ENCODE results near the gene UNC5B.

Gene UNC5B

DNA sequence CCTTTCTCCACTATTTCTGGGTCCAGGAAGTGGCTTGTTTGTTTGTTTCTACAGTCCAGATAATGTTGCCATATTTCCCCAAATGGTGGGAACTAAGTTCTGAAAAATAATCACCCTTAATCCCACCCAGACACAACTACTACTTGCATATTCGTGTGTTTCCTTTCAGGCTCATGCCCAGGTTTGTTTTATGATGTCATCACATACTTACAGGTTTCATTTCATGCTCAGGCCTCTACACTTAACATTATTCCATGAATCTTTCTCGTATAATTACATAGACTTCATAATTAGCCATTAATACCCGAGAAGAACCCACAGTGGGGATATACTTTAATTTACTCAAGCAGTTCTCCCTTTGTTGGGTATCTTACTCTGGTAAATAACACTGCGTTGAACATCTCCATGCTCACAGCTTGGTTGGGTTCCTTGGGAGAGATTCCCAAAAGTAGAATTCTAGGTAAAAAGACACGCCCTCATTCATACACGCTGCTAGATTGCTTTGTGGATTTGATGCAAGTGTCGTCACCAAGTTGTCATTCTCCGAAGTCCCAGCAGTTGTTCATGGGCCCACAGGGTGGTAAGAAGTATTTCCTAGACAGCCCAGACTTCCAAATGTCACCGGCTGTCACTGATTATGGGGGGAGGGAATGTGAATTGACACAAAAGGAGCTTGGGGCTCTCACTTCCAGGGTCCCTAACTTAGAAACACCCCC, 42.6 kb downstream of the UNC5B start:
- no peak for DNase-seq (ENCODE audit: low read depth in 2 of 2)

DNA sequence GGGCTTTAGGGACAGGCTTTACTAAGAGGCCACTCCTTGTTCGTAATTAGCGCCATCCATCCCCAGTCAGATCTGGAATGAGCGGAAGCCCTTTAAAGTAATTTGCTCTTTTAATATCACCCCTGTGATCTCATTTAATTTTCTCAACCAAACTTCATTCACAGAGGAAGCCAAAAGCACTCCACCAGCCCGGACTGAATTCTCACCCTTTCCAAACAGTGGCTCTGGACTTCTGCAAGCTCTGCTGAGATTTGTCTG, 43.1 kb downstream of the UNC5B start:
- no peak for DNase-seq (ENCODE audit: low read depth in 2 of 2)

DNA sequence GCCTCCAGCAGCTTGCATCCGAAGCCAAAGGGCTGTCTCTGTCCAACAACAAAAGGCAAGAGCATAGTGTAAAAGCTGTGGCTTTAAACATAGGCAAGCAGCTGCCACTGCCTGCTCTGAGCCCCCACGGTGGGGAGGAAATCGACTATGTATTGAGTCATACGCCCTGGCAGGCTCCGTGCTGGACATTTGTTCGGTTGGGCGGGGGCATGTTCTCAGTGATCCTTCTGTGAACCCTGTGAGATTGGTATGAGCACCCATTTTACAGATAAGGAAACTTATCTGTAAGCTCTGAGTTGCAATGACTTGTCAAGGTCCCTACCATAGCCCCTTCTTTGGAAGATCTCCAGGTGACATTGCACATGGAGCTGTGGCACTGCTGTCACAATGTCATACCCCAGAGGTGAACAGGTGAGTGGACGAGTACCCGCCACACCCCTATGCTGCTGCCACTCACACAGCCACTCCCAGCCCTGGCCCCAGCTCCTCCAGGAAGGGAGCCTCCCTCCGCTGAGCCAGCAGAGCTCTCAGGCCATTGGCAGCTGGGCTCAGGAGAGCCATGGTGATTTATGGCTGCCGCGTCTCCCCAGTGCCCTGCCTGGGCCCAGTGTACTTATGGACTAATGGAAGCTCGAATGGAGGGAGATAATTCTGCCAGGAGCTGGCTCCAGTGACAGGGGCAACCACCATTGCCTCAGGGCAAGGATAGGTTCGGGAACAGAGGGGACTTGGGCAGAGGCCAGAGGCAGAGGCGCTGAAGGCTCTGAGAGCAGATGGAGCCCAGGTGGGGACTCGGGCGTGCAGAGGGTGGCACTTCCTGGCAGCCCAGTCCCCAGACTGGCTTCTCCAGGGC, 43.7 kb downstream of the UNC5B start:
- DNase-seq (ENCODE audit: low read depth in 2 of 2) = no peak

- DNase-seq (ENCODE audit: low read depth in 2 of 2) = no peak
Measured at GRCh38 chr10:71256661-71257318, 44.4 kb downstream of the UNC5B start.

DNA sequence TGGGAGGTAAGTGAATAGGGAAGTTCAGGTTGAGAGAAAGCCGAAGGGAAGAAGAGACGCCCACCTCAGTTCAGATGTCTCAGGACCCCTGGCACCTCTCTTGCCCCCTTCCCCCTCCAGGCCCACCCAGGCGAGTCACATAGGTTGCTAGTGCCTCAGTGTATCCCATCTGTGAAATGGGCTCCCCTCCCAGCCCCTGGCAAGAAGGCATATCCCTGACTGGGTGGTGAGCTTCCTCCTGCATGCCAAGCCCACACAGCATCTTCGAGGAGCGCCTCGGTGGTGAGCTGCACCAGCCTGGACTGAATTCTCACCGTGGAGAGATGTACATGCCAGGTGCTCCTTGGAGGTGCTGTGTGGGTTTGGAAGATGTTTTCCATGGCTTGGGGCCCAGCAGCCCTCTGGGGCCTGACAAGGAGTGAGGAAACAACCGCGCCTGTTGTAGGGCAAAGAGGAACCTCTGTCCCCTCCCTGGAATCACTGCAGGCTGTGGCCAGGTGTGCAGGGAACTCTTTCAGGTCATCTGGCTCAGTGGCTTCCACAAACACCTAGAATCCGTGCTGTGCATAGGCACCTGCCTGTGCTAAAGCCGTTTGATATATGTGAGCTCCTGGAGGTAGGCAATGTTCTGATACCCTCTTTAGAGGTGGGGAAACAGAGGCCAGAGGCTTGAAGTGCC, 45.1 kb downstream of the UNC5B start:
- DNase-seq (ENCODE audit: low read depth in 2 of 2) = no peak

DNA sequence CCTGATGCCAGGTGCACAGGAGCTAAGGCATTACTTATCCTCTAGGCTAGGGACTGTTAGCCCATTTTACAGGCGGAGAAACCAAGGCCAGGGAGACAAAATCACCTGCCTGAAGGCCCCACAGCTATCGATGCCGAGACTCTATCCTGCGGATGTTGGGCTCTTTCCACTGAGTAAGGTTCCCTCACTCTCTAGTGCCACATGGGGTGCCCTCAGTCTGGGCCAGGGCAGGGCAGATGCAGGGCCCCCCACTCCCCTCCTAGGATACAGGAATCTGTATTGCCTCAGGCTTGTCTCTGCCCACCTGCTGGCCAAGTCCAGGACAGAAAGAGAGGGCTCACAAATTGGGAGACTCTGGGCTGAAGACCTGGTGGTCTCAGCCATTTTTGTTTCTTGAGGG, 45.7 kb downstream of the UNC5B start:
- DNase-seq (ENCODE audit: low read depth in 2 of 2) = no peak

DNA sequence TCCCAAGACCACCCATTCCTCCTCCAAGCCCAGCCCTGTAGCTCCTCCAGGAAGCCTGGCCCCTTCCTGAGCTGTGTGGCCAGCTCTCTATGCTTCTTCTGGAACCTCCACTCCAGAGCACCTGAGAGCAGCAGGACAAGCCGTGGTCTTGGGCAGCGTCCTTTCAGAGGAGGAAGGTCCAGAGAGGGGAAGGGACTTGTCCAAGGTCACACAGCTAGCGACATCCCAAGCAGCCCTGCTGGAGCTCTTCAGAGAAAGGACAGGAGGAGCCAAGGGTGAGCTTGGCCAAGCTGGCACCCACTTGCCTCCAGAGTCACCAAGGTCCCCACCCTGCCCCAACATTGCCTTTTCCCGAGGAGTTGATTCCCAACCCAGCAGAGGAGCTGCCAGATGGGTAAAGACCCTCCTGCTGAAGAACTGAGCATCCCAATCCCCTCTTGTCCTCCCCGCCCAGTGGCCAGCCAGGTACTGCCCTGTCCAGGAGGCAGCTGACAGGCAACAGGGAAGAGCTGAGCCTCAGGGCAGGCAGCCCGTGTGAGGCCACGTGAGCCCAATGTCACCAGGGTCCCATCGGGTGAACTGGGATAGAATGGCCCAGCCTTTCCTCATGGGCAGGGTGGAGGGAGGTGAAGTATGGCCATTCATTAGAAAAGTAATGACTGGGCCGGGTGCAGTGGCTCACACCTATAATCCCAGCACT, 46.2 kb downstream of the UNC5B start:
- DNase-seq (ENCODE audit: low read depth in 2 of 2) = no peak

- no peak for DNase-seq (ENCODE audit: low read depth in 2 of 2)
Measured at GRCh38 chr10:71259282-71259681, 46.9 kb downstream of the UNC5B start.

GRCh38 chr10:71259815-71260501, 47.6 kb downstream of the UNC5B start:
- no peak for DNase-seq (ENCODE audit: low read depth in 2 of 2)

- no peak for DNase-seq (ENCODE audit: low read depth in 2 of 2)
Measured at GRCh38 chr10:71260622-71261325, 48.4 kb downstream of the UNC5B start.

- DNase-seq (ENCODE audit: low read depth in 2 of 2) = no peak
Measured at GRCh38 chr10:71262027-71262426, 49.7 kb downstream of the UNC5B start.

GRCh38 chr10:71262817-71263216, 50.4 kb downstream of the UNC5B start:
- DNase-seq (ENCODE audit: low read depth in 2 of 2) = no peak

GRCh38 chr10:71263376-71263775, 51.0 kb downstream of the UNC5B start:
- DNase-seq (ENCODE audit: low read depth in 2 of 2) = no peak

DNA sequence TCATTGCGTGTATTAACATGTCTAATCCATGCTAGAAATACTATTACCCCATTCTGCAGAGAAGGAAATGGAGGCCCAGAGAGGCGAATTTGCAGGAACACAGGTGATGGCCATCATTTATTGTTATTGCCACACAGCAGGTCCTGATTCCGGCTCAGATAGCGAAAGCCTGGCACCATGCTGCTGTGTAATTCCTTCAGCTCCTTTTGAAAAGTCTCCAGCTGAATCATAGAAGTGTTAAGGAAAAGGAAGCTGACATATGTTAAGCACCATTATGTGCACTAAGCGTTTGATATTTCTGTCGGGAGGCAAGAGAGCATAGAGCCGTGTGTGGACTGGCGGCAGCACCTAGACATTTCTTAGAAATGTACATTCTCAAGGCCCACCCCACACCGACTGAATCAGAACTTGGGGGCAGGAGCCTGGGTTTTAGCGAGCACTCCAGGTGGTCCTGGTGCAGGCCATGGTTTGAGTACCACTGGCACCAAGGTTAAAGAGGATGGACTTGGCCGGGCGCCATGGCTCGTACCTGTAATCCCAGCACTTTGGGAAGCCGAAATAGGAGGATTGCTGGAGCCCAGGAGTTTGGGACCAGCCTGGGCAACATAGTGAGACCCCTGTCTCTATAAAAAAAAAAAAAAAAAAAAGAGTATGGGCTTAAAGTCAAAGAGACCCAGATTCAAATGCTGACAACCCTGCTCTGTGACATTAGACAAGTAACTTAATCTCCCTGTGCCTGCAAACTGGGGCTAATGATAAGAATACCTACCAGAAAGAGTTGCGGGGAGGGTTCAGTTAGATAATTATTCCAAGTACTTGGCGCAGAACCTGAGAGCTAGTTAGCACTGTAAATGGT, 52.2 kb downstream of the UNC5B start:
- DNase-seq (ENCODE audit: low read depth in 2 of 2) = no peak

GRCh38 chr10:71265201-71265575, 52.8 kb downstream of the UNC5B start:
- no peak for DNase-seq (ENCODE audit: low read depth in 2 of 2)

- DNase-seq (ENCODE audit: low read depth in 2 of 2) = no peak
Measured at GRCh38 chr10:71265618-71266146, 53.3 kb downstream of the UNC5B start.

DNA sequence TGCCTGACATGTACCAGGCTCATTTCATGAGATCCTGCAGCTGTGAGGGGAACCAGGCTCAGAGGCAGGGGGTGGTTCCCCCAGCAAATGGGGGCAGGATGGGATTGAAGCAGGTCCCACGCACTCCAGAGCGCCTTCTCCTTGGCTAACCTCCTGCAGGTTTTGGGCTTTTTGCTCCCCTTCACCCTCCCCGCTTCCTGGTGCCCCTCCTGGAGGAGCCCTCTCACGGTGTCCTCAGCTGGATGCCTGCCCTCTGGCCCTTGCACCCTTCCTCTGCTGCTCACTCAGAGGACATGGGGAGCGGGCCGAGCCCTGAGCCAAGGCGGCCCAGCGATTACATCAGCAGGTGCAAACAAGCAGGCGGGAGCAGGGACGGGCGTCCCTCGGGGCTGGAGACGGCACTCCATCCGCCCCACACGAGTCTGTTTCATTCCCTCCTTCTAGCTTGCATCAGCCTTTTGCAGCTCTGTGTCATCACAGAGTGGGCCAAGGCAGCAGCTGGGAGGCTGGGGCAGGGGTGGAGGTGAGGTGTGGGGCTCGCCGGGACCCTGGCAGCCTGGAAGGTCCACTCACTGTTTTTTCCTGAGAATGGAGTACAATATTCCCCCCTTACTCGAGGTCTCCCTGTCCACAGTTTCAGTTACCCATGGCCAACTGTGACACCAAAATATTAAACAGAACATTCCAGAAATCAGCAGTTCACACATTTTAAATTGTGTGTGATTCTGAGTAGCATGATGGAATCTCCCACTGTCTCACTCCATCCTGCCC, 54.0 kb downstream of the UNC5B start:
- no peak for DNase-seq (ENCODE audit: low read depth in 2 of 2)

GRCh38 chr10:71266918-71267442, 54.6 kb downstream of the UNC5B start:
- DNase-seq (ENCODE audit: low read depth in 2 of 2) = no peak

Data from stimulated activated CD8-positive, alpha-beta memory T cell treated with anti-CD3 and anti-CD28 coated beads, Interleukin-2, amount 100 ng/mL, for 1 hour (primary cell).